SK-N-SH treated with all-trans-retinoic acid at 6 μM for 48 hours (cell line): ENCODE results near the gene SH3TC1.

ENCODE experiments used
- ATAC-seq: fragments of 200-7000 bp; cut with Tn5 transposase; 3 replicates; pipeline ENCODE4 v1.9.1; 2020; ENCODE audit warnings: mild to moderate bottlenecking, moderate library complexity
- ARNTL ChIP-seq: fragments of 450-650 bp; formaldehyde crosslinking; IDR thresholded peaks from 2 replicates; pipeline ENCODE4 v1.5.0; 2020; ENCODE audit warnings: low read depth, mild to moderate bottlenecking, moderate library complexity, borderline replicate concordance
- CREB5 ChIP-seq: fragments of 250-450 bp; sonication (Bioruptor Pico); IDR thresholded peaks from 2 replicates; pipeline ENCODE4 v1.5.1; 2020; ENCODE audit warnings: low read depth, mild to moderate bottlenecking, moderate library complexity
- CSDC2 ChIP-seq: fragments of 250-450 bp; sonication (Bioruptor Pico); IDR thresholded peaks from 2 replicates; pipeline ENCODE4 v1.5.0; 2020; ENCODE audit warnings: mild to moderate bottlenecking, moderate library complexity
- CSRNP3 ChIP-seq: fragments of 250-450 bp; sonication (Bioruptor Pico); IDR thresholded peaks from 2 replicates; pipeline ENCODE4 v1.5.1; 2021; ENCODE audit warnings: mild to moderate bottlenecking, moderate library complexity
- ESRRG ChIP-seq: fragments of 250-450 bp; sonication (Bioruptor Pico); IDR thresholded peaks from 2 replicates; pipeline ENCODE4 v1.6.1; 2021; ENCODE audit warnings: mild to moderate bottlenecking
- GLIS3 ChIP-seq: fragments of 250-450 bp; sonication (Bioruptor Pico); IDR thresholded peaks from 2 replicates; pipeline ENCODE4 v1.5.0; 2020; ENCODE audit warnings: mild to moderate bottlenecking, moderate library complexity
- ISL1 ChIP-seq: fragments of 250-450 bp; sonication (Bioruptor Pico); IDR thresholded peaks from 2 replicates; pipeline ENCODE4 v2.1.2; 2022; ENCODE audit warnings: mild to moderate bottlenecking, moderate library complexity
- OSR1 ChIP-seq: fragments of 250-450 bp; sonication (Bioruptor Pico); IDR thresholded peaks from 2 replicates; pipeline ENCODE4 v1.8.0; 2022; ENCODE audit warnings: moderate library complexity, mild to moderate bottlenecking, inconsistent platforms
- PATZ1 ChIP-seq: fragments of 250-450 bp; sonication (Bioruptor Pico); IDR thresholded peaks from 2 replicates; pipeline ENCODE4 v1.8.0; 2020; ENCODE audit warnings: mild to moderate bottlenecking, moderate library complexity, borderline replicate concordance
- POU6F1 ChIP-seq: fragments of 250-450 bp; sonication (Bioruptor Pico); IDR thresholded peaks from 2 replicates; pipeline ENCODE4 v1.8.0; 2021; ENCODE audit warnings: low read depth, mild to moderate bottlenecking, moderate library complexity, borderline replicate concordance
- PPARA ChIP-seq: fragments of 250-450 bp; sonication (Bioruptor Pico); IDR thresholded peaks from 2 replicates; pipeline ENCODE4 v1.5.0; 2020; ENCODE audit warnings: mild to moderate bottlenecking, borderline replicate concordance
- SNAI2 ChIP-seq: fragments of 250-450 bp; sonication (Bioruptor Pico); IDR thresholded peaks from 2 replicates; pipeline ENCODE4 v1.5.0; 2020; ENCODE audit warnings: mild to moderate bottlenecking, moderate library complexity
- TCF4 ChIP-seq: fragments of 250-450 bp; sonication (Bioruptor Pico); IDR thresholded peaks from 2 replicates; pipeline ENCODE4 v1.8.0; 2021; ENCODE audit warnings: mild to moderate bottlenecking, moderate library complexity, borderline replicate concordance
- TOX ChIP-seq: fragments of 250-450 bp; sonication (Bioruptor Pico); IDR thresholded peaks from 2 replicates; pipeline ENCODE4 v1.8.0; 2021; ENCODE audit warnings: mild to moderate bottlenecking, moderate library complexity, borderline replicate concordance
- TSHZ2 ChIP-seq: fragments of 250-450 bp; sonication (Bioruptor Pico); IDR thresholded peaks from 2 replicates; pipeline ENCODE4 v1.5.0; 2020; ENCODE audit warnings: mild to moderate bottlenecking, moderate library complexity
- ZC3H10 ChIP-seq: fragments of 250-450 bp; sonication (Bioruptor Pico); IDR thresholded peaks from 2 replicates; pipeline ENCODE4 v1.5.1; 2021; ENCODE audit warnings: mild to moderate bottlenecking, moderate library complexity
- ZFP3 ChIP-seq: fragments of 250-450 bp; sonication (Bioruptor Pico); IDR thresholded peaks from 2 replicates; pipeline ENCODE4 v1.5.0; 2020; ENCODE audit warnings: mild to moderate bottlenecking, moderate library complexity
- ZFP30 ChIP-seq: fragments of 450-650 bp; formaldehyde crosslinking; IDR thresholded peaks from 2 replicates; pipeline ENCODE4 v1.5.0; 2022; ENCODE audit warnings: mild to moderate bottlenecking, moderate library complexity
- ZNF565 ChIP-seq: fragments of 450-650 bp; formaldehyde crosslinking; conservative IDR thresholded peaks from 2 replicates; pipeline ENCODE4 v1.5.0; 2020; ENCODE audit warnings: low read depth, mild to moderate bottlenecking, moderate library complexity
- ZNF70 ChIP-seq: fragments of 450-650 bp; formaldehyde crosslinking; IDR thresholded peaks from 2 replicates; pipeline ENCODE4 v1.5.0; 2020; ENCODE audit warnings: mild to moderate bottlenecking, moderate library complexity
- ZNF8 ChIP-seq: fragments of 450-650 bp; formaldehyde crosslinking; IDR thresholded peaks from 2 replicates; pipeline ENCODE4 v1.5.0; 2020; ENCODE audit warnings: mild to moderate bottlenecking, moderate library complexity

SH3TC1 gene

GRCh38 chr4:8163436-8164193, 35.5 kb upstream of the SH3TC1 start:
- no peak for ATAC-seq
- TF ChIP-seq ZFP30 (CRISPR knock-in tag) (no peak), ZNF565 (CRISPR knock-in tag) (no peak), ESRRG (no peak), TCF4 (CRISPR knock-in tag) (no peak), POU6F1 (CRISPR knock-in tag) (no peak), ISL1 (CRISPR knock-in tag) (no peak), CREB5 (CRISPR knock-in tag) (no peak), ZNF70 (CRISPR knock-in tag) (no peak), TOX (no peak), OSR1 (CRISPR knock-in tag) (no peak), PPARA (CRISPR knock-in tag) (no peak), SNAI2 (CRISPR knock-in tag) (no peak), ZFP3 (CRISPR knock-in tag) (no peak), ZNF8 (CRISPR knock-in tag) (no peak), CSRNP3 (CRISPR knock-in tag) (no peak), CSDC2 (CRISPR knock-in tag) (no peak), ARNTL (no peak), ZC3H10 (CRISPR knock-in tag) (no peak)

GRCh38 chr4:8164194-8164565, 34.9 kb upstream of the SH3TC1 start:
- TF ChIP-seq SNAI2 (CRISPR knock-in tag) (no peak), ISL1 (CRISPR knock-in tag) (no peak), ESRRG (no peak), CSDC2 (CRISPR knock-in tag) (no peak), TOX (no peak), CREB5 (CRISPR knock-in tag) (no peak), PATZ1 (CRISPR knock-in tag) (no peak), ZFP30 (CRISPR knock-in tag) (no peak), TSHZ2 (CRISPR knock-in tag) (no peak), GLIS3 (CRISPR knock-in tag) (no peak), ZNF70 (CRISPR knock-in tag) (no peak), ZNF565 (CRISPR knock-in tag) (no peak), ZNF8 (CRISPR knock-in tag) (no peak), OSR1 (CRISPR knock-in tag) (no peak)
- no peak for ATAC-seq
